Islet precursor cell (in vitro differentiated cells): ENCODE results near the gene MAGEF1.

Source experiments
- DNase-seq: peaks from one replicate; pipeline ENCODE4 v3.0.0-alpha.2; 2018

Gene MAGEF1, protein sequence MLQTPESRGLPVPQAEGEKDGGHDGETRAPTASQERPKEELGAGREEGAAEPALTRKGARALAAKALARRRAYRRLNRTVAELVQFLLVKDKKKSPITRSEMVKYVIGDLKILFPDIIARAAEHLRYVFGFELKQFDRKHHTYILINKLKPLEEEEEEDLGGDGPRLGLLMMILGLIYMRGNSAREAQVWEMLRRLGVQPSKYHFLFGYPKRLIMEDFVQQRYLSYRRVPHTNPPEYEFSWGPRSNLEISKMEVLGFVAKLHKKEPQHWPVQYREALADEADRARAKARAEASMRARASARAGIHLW

DNA sequence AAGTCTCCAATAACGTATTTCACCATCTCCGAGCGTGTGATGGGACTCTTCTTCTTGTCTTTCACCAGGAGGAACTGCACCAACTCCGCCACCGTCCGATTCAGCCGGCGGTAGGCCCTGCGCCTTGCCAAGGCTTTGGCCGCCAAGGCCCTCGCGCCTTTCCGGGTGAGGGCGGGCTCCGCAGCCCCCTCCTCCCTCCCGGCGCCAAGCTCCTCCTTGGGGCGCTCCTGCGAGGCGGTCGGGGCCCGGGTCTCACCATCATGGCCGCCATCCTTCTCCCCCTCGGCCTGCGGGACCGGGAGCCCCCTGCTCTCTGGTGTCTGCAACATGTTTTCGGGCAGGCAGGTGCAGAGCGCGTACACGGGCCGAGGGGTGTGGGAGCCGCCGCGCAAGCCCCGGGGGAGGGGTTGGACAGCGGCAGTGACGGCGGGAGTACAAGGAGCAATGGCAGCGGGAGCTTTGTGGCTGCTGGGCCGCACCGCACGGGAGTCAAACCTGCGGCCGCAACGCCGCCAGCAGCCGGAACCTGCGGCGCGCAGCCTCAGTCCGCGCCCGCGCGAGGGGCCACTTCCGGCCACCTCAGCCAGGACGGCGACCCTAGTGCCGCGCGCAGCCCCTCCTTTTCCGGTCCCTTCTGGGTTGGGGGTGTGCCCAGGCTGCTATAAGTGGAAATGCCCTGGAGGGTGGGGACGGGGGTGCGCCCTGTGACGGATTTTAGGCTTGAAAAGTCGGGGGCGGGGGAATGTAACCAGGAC, at the start of gene MAGEF1:
MAGEF1 (minus strand) TSS at position 572 of the 755 bp plus-strand sequence; CDS start at position 329, 243 bp downstream.
- peak; percentile 93 for DNase-seq

DNA sequence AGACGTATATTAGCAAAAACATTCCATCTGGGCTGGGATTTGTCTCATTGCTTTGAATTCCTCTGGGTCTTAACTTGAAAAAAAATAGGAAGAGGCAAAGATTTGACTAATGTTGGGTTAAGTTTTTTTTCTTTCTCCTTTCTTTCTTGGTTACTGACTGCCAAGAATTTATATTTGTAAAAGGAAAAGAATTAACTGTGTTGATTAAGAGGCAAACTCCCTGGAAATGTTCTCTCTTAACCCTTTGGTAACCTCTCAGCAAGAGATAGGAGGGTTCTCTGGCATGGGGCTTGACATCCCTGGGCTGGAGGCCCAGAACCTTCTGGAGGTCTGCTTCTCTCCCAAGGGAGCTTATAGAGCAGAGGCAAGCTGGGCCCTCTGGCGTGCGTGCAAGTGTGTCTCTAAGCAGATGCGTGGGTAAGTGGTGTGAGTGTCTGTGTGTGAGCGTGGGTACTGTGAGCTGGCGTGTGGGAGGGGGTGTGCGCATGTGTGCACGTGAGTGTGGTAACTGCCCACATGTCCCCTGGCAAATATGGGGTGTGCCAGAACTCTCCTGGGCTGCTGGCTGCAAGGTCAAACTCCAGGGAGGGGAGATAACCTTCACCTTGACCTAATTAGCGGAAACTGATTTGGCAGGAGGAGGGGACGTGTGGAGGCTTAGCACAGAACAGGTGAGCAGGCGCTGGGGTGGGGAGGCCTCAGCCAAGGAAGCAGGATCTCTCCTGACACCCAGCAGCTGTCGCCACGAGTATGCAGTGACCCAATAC, 49.4 kb upstream of the MAGEF1 start:
- no peak for DNase-seq

DNA sequence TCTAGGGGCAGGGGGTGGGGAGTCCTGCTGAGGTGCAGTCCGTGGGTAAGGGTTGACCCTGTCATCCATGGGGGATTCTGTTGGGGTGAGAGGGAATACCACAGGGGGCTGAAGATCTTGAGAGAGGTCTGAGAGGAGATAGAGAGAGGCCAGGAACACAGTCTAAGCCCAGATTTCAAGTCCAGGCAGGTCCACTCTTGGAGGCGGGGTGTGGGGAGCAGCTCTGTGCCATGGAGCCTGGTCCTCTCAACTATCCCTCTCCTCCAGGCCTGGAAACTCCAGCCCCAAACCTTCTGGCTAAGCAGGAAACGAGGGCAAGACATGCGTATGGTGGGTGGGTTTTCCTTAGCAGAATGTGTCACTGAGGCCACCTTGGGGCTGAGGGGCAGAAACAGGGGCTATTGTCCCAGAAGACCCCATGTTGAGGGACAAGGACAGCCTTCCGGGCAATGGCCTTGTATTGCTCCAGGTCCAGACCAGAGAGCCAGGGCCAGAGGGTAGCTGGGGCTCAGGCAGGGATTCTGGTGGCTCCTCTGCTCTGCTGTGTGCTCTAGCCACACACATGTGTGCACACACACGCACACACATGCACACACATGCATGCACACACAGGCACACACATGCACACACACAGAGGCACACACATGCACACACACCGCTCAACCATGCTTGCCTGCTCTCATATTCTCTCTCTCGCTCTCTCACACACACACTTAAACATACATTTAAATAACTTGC, 48.6 kb upstream of the MAGEF1 start:
- no peak for DNase-seq

DNA sequence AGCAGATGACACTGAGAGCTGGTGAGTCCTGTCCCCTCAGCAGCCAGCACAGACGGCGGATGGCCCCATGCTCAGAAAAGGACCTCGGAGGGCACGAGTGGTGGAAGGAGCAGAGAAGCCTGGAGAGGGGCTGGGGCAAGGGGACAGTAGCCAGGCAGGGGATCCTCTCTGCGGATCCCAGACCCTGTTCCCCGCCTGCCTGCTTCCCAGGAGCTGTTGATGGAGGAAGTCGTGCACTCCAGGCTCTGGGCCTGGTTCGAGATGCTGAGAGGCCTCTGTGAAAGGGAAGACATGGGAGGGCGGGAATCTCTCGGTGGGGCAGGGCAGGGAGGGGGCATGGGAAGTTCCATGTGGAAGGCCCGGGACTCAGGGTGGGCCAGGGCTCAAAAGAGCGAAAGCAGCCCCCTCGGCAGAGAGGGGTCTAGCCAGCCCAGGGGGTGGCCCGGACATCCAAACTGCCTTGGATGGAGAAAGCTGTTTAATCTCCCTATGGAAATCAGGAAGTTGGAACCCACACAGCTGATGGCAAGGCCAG, 47.9 kb upstream of the MAGEF1 start:
- no peak for DNase-seq

DNA sequence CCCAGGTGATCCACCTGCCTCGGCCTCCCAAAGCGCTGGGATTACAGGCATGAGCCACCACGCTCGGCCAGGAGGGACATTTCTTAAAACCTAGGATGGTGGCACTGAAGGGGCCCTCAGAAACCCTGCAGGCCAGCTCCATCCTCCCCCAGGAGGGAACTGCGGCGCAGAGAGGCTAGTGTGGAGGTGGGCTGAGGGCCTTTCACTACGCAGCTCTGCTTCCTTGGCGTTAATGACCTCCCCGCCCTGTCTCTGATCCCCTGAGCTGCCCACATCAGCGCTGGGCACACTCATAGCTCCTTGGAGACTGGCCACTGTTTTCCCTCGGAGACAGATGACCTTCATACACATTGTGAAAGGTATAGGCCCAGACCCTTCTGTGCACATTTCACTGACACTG, 46.2 kb upstream of the MAGEF1 start:
- DNase-seq = no peak

DNA sequence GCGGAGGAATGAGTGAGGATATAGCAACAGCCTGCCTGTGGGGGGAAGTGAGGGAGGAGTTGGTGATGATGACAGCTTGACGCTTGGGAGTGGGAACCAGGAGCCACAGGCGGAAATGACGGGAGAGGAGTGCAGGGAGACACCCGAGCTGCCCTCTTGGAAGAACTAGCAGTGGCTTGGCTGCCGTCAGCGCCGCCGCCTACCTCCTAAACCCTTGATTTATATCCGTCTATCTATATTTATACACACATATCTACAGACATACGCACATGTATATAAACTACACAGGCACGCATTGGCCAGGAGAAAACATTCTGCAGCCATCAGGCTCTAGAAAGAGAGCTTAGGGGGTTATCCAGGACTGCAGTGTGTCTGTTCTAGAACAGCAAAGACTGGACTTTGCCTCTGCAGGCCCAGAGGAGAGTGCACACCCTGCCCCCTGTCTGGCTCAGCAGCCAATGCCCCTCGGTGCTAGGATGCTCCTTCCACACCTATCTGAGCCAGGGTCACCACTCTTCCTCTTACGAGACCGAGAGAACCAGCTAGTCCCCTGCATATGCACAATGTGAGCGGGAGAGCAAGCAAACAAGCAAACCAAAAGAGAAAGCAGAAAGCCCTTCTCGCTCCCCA, 45.3 kb upstream of the MAGEF1 start:
- DNase-seq = no peak

DNA sequence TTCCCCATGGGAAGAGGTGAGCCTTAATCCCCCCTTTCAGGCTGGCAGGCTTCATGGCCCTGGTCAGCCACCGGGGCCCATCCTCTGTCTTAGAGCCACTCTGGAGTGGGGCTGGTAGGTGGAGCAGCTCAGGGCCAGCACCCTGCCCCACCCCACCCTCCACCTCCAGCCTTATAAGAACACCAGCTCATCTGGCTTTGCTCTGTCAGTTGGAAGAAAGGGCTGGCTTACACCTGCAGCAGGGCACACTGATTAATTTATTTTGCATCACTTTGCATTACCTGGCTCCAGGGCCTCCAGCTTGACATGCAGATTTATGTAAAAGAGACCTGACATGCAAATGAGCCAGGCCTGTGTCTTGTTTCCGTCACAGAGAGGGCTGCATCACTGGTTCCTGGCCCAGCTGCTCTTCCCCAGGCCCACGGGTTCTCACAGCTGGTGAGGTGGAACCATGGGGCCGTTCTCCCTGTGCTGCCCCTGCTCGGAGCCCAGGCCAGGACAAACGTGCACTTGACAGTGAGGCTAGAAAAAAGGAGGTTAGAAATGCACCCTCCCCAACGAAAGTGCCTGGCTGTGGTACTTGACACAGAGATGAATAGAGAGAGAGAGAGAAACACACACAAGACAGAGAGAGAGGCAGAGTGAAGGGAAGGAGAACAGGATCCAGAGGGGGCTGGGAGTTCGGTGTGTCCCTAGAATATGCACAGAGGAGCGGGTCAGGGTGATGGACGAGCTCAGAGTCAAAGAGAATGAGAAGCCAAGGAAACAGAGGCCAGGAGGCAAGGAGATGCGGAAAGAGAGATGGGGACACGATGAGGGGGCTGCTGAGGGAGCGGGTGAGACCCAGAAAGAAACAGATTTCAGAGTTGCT, 44.5 kb upstream of the MAGEF1 start:
- no peak for DNase-seq

DNA sequence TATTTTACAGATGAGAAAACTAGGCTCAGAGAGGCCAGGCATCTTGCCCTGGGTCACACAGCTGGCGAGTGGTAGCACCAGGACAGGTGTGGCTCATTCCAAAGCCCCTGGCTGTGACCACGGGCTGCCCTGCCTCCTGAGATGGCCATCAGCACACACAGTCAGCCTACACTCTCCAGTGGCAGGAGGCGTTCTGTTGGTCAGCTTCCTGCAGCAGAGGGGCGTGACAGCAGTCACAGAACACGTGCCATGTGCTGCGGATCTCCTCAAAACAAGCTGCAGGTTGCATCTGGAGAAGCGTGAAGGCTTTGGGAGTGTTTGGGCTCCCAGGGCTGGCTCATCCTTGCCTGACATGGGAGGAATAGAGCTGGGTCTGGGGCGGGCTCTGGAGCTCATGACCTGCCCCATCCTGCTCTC, 43.5 kb upstream of the MAGEF1 start:
- no peak for DNase-seq

DNA sequence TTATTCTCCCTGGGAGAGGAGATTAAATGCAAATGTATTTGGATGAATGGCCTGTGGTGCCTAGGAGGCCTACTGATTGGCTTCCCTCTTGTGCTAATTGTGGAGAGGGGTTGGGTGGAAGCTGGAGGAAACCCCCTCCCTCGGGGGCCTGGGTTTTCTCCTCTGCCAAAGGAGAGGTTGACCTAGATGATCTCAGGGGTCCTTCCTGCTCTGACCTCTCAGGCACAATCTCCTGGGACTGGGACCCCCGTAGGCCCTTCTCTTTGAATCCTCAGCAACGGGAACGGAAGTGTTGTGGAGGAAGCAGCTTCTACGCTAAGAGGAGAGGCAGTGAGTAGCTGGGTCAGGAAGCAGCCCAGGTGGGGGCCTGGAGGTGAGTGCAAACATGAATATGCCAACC, 40.5 kb upstream of the MAGEF1 start:
- DNase-seq = no peak

DNA sequence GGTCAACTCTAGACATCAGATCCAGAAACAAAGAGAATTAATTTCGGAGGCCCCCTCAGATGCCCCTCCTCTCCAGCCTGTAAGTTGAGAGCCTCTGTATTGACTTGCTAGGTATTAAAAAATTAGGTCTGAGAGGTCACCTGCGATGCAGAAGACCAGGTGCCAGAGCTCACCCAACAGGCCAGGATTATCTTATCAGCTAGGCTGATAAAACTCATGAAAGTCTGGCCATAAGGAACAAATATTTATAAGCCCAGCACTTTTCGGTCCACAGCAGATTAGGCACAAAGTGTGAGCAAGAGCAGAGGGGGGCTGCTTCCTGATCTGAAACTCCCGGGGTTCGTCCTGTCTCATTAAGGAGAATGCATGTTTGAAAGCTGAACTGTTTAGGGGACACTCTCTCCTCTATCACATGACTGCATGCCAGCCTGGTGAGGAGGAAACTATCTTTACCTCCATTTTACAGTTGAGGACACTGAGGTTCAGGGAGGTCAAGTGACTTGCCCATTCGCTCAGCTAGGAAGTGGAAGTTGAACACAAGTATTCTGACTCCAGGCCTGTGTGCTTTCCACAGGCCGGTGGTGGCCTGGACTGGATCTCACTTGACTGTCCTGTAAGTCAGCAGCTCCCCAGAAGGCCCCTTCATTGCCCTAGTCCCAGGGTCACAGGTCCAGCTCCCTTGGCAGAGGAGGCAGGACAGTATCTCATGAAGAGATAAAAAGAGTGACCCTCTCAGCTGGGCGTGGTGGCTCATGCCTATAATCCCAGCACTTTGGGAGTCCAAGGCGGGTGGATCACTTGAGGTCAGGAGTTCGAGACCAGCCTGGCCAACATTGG, 39.6 kb upstream of the MAGEF1 start:
- DNase-seq = no peak

DNA sequence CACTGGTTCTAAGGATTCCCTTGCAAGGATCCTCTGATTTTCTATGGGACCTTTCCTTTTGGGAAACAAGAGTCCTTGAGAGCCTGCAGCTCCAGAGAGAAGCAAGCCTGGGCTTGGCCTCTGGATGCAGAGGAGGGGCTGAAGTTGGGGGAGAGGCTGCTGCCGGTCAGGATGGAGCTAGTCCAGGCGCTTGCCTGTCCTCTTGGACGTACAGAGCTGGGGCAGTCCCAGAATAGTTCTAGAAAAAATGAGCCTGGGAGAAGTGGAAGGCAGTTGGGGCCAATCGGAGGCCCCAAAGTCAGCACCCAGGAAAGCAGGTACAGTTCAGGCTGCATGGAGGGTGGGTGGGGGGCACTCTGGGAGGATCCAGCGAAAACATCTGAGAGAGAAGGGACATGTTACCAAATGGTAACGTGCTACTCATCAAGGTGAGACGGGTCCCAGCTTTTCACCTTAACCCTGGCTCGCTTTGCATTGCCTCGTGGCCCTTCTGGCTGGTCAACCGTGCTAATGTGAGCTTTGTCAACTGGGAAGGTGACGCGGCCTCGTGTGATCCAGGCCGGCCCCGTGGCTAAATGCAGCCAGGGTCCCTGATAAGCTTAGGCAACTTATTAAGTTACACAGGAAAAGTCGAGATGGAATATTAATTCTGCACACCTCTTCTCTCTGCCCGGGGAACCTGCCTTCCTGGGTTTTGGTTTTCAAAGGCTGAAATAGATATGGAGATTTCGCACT, 38.7 kb upstream of the MAGEF1 start:
- no peak for DNase-seq

DNA sequence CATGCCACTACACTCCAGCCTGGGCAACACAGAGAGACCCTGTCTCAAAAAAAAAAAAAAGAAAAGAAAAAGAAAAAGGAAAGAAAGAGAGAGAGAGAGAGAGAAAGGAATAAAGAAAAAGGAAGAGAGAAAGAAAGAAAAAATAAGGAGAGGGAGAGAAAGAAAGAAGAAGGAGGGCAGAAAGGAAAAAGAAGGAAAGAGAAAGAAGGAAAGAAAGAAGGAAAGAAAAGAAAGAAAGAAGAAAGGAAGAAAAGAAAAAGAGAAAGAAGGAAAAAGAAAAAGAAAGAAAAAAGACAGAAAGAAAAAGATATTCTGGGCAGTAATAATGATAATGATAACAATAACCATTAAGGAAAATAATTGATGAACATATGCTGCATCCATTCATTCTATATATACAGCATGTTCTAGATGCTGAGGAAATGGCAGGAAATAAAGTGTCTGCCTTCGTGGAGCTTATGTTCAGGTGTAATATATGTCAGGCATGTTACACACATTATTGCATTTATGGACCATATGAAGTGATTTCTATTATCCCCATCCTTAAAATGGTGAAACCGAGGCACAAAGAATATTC, 37.4 kb upstream of the MAGEF1 start:
- DNase-seq = no peak

DNA sequence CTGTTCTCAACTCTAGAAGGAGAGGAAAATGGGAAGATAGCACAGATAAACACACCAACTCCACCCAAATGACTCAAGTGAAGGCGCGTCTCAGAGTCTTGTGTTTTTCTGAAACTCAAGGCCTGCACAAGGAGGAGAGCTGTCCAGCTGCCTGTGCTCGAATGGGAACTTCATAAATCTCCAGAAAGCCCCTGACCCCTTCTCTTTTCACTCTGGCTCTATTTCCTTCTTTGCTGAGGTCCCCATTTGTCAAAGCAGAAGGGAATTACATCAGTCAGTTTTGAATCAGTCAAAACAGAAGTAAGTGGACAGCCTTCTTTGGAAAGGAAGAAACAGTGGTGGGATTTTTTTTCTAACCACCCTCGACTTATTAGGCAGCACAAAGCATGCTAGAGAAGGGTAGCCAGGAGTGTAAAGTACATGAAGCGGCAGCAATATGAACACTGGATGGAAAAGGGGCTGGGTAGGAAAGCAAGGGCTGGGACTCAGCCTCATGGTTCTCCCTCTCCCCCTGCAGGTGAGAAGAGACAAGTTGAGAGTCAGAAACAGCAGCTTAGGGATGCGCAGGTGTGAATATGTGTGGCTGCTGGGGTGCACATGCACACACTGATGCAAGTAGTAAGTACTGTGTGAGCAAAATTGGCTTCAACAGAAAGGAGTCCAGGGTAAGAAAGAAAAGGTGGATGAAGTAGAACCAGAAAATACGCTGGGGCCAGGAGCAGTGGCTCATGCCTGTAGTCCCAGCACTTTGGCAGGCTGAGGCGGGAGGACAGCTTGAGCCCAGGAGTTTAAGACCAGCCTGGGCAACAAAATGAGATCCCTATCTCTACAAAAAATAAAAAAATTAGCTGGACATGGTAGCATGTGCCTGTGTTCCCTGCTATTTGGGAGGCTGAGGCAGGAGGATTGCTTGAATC, 36.6 kb upstream of the MAGEF1 start:
- peak; percentile 80 for DNase-seq

DNA sequence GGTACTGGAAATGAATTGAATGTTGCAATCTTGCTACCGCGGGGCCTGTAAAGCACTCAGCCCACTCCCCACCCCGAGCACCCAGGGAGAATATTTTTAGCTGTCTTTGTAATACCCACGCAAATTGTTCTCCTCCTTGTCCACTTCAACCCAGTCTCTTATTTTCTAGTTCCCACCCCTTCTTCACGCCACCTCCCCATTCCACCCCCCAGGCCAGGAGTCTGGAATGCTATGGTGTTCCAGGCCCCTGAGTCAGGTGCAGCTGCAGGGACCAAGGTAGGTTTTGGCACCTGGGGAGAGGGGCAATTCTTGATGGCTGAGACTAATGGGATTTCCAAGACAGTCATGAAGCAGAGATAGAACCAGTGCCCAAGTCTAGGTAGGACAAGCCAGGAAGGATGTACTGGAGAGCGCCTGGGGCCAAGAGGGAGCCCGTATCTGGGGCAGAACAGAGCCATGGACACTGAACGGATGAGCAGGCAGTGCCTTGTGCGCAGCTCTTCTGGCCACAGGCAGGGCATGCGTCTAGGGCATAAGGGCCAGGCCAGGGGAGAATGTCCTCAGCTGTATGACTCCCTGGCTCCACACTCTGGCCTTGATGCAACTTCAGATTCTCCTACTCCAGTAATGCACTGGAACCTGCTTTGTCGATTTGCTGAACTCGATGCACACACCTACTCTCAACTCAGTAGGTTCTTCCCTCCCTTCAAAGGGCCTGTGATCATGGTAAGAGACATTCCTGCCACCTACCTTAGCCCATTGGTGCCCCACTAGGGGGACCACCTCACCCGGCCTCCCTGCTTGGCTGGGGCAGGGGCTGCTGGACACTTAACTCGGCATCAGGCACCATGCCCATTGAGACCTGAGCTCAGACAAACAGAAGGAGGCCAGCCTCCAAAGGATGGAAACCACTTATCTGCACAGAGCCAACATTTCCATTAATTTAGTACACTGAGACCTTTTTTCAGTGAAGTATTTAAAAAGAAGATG, 34.6 kb upstream of the MAGEF1 start:
- DNase-seq = peak; percentile 51

DNA sequence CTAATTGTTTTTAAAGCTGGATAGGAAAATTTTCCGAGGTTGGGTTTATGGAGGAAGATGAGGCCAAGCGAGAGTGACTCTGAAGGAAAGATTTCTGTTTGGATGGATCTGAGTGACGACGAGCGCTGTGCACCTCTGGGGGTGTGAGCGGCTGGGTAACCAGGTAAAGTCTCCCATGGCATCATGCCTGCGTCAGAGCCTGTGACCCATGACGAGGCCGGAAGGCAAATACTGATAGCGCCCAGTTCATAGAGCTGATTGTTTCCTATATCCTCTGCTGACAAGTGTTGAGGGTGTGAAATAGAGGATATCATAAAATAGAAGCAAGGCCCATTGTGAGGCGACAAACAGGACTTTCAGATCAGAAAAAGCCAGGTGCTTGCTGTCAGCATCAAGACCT, 33.7 kb upstream of the MAGEF1 start:
- DNase-seq = peak; percentile 20

DNA sequence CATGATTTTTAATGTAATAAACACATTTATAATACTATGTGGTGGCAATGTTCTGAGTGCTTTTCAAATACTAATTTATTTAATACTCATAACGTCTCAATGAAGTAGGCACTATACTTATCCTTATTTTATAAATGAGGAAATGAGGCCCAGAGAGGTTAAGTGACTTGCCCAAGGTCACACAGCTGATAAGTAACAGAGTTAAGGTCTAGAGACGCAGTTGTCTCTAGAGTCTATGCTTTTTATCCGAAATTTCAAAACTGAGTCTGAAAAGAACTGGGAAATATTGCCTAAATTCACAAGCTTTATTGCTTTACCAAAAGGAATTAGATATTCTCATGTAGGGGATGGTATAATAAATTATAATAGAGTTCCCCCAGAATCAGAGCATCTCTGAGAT, 31.4 kb upstream of the MAGEF1 start:
- no peak for DNase-seq

DNA sequence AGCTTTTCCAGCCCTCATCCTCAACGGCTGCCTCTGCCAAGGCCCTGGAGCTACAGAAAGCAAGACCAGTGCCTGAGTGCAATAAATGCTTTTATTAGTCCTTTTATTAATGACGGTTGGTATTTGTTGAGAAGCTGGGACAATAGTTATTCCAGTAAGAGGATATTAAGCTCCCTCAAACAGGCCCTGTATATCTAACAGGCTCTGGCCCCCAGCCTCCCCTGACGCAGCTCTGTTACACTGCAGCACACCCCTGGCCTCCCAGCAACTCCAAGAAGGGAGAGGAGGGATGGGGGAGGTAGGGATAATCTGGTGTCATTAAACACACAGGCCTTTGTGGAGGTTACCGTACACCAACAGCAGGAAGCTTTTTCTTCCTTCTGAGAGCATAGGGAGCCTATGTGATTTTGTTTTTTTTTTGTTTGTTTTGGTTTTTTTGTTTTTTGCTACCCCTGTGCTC, 30.8 kb upstream of the MAGEF1 start:
- DNase-seq = peak; percentile 61
